Body of pancreas (tissue), 4 donors: ENCODE measurements around the gene METTL8. TPM values are rescaled to one million over a fixed set of nuclear protein-coding genes. Genes with fewer than 3 reads are reported as not detected.
"Not testable (repeated sequence)": the region's sequence is repeated elsewhere in the genome, so short reads cannot be mapped to it uniquely, and the experiment has no call there.

Experiments
- ATAC-seq: fragments of 150-250 bp; one replicate; pipeline ENCODE4 v1.9.1; 2016
- DNase-seq, 4 donors: peaks; one replicate each; pipeline ENCODE4 v3.0.0-alpha.2; 2019
- H3K27ac ChIP-seq, 4 donors: fragments of 200-600 bp; sonication (generic); 1 replicate in 3 of 4; 2 replicates in 1 of 4; pipeline versions ENCODE4 v1.5.1 to v1.6.1; 2016 to 2019; ENCODE audit warnings: mild to moderate bottlenecking in 1 of 4, mixed read lengths in 1 of 4, moderate library complexity in 1 of 4
- H3K27me3 ChIP-seq, 2 donors: fragments of 200-600 bp; sonication (generic); one replicate each; pipeline ENCODE4 v1.6.0; 2016; ENCODE audit warnings: mild to moderate bottlenecking in 1 of 2
- H3K36me3 ChIP-seq, 2 donors: fragments of 200-600 bp; sonication (generic); replicated peaks in 1 of 2; 2 replicates each; pipeline ENCODE4 v1.5.1; 2016; ENCODE audit warnings: low read depth in 2 of 2; ENCODE audit not compliant: insufficient read depth in 1 of 2
- H3K4me1 ChIP-seq: fragments of 200-600 bp; sonication (generic); one replicate; pipeline ENCODE4 v1.6.0; 2016
- H3K4me3 ChIP-seq, 2 donors: fragments of 200-600 bp; sonication (generic); 1 replicate in 1 of 2; 2 replicates in 1 of 2; pipeline ENCODE4 v1.5.1; 2016 to 2019
- H3K9me3 ChIP-seq, 3 donors: fragments of 200-600 bp; sonication (generic); 1 replicate in 2 of 3; 2 replicates in 1 of 3; pipeline ENCODE4 v1.5.1; 2016
- POLR2A ChIP-seq, 3 donors: fragments of 450-650 bp; IDR thresholded peaks; one replicate each; pipeline ENCODE4 v1.6.1; 2016; ENCODE audit warnings: antibody characterized with exemption in 3 of 3, mild to moderate bottlenecking in 2 of 3
- WGBS, 2 donors: methylation state at CpG; one replicate each; pipeline ENCODE4 v1.1.5; 2017; 5-methylcytosine and 5-hydroxymethylcytosine counted together
- intact Hi-C: fragments of 100-400 bp; cut with DNase I; formaldehyde crosslinking; loops from one replicate; pipeline ENCODE4 v1.15.1; 2023
- total RNA-seq, 2 donors: library from RNA; depleted of rRNA; stranded (reverse); fragments of >200 nt; gene quantifications; one replicate each; pipeline ENCODE4 v1.1.0, GENCODE V29; 2016
- TF ChIP-seq, protein P1 (sequence below), 7 experiments: fragments of 450-650 bp in 4 of 7; fragments of 200-600 bp in 3 of 7; sonication (generic) in 3 of 7; IDR thresholded peaks; one replicate each; pipeline ENCODE4 v1.5.1; 2016 to 2019; ENCODE audit warnings: antibody characterized with exemption in 7 of 7

METTL8 gene
- total RNA-seq, 2 donors from 2014 or later: 14.8 to 17.4 TPM

DNA sequence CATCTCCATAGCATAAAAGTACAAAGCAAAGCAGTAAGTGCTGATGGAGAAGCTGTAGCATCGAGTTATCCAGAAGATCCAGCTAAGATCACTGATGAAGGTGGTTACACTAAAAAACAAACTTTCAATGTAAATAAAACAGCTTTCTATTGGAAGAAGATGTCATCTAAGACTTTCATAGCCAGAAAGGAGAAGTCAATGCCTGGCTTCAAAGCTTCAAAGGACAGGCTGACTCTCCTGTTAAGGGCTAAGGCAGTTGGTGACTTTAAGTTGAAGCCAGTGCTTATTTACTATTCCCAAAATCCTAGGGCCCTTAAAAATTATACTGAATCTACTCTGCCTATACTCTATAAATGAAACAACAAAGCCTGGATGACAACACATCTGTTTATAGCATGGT, 44.0 kb downstream of the METTL8 start:
- Histone ChIP-seq H3K36me3 (no peaks in the 10 kb centered on the region), H3K4me3 (no peak overlapping the region), H3K27ac (no peak overlapping the region), H3K9me3 (no peaks in the 10 kb centered on the region), H3K4me1 (no peaks in the 10 kb centered on the region), H3K27me3 (no peaks in the 10 kb centered on the region)
- TF ChIP-seq, protein P1, sequence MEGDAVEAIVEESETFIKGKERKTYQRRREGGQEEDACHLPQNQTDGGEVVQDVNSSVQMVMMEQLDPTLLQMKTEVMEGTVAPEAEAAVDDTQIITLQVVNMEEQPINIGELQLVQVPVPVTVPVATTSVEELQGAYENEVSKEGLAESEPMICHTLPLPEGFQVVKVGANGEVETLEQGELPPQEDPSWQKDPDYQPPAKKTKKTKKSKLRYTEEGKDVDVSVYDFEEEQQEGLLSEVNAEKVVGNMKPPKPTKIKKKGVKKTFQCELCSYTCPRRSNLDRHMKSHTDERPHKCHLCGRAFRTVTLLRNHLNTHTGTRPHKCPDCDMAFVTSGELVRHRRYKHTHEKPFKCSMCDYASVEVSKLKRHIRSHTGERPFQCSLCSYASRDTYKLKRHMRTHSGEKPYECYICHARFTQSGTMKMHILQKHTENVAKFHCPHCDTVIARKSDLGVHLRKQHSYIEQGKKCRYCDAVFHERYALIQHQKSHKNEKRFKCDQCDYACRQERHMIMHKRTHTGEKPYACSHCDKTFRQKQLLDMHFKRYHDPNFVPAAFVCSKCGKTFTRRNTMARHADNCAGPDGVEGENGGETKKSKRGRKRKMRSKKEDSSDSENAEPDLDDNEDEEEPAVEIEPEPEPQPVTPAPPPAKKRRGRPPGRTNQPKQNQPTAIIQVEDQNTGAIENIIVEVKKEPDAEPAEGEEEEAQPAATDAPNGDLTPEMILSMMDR (IDR thresholded peaks at IDR 0.05): no peak
- TF ChIP-seq POLR2A (IDR thresholded peaks at IDR 0.05): no peak
- DNase-seq: no peak
- intact Hi-C loops: no loop called here
- 92 to 100% methylated on average over 1 of the region's 1 CpG for WGBS, 2 donors
- no peak for ATAC-seq

DNA sequence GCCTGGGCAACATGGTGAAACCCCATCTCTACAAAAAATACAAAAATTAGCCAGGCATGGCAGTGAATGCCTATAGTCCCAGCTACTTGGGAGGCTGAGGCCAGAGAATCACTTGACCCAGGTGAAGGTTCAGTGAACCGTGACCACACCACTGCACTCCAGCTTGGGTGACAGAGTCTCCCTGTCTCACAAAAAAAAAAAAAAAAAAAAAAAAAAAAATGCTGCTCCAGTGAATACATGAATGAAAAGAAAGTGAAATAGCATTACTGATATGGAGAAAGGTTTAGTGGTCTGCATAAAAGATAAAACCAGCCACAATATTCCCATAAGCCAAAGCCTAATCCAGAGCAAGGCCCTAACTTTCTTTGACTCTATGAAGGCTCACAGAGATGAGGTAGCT, 44.5 kb downstream of the METTL8 start:
- no peaks in the 10 kb centered on the region for H3K4me1 ChIP-seq
- no peaks in the 10 kb centered on the region for H3K9me3 ChIP-seq
- no peak for ATAC-seq
- TF ChIP-seq POLR2A (IDR thresholded peaks at IDR 0.05): no peak
- TF ChIP-seq, protein P1 (IDR thresholded peaks at IDR 0.05): no peak
- H3K4me3 ChIP-seq: no peak overlapping the region
- no peak overlapping the region for H3K27ac ChIP-seq
- intact Hi-C loops: no loop called here
- no peak for DNase-seq
- 94 to 100% methylated on average over 1 of the region's 1 CpG for WGBS, 2 donors
- H3K27me3 ChIP-seq: no peaks in the 10 kb centered on the region
- H3K36me3 ChIP-seq: no peaks in the 10 kb centered on the region

DNA sequence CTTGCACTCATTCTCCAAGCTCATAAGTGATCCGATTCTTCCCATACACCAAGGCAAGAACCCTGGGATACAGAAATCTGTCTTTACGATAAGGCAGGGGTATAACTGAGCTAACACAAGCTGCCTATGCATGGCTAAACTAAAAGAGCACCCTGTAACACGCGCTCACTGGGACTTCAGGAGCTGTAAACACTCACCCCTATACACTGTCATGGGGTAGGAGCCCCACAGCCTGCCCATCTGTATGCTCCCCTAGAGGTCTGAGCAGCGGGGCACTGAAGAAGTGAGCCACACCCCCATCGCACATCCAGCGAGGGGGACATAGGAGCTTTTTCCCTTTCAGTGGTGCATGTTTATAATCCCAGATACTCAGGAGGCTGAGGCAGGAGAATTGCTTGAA, 46.7 kb downstream of the METTL8 start:
- Histone ChIP-seq H3K36me3 (no peaks in the 10 kb centered on the region), H3K4me3 (no peak overlapping the region), H3K27me3 (no peaks in the 10 kb centered on the region), H3K9me3 (no peaks in the 10 kb centered on the region), H3K4me1 (no peaks in the 10 kb centered on the region), H3K27ac (no peak overlapping the region)
- DNase-seq: no peak
- ATAC-seq: no peak
- intact Hi-C loops: no loop called here
- no peak for TF ChIP-seq POLR2A (IDR thresholded peaks at IDR 0.05)
- TF ChIP-seq, protein P1 (IDR thresholded peaks at IDR 0.05): no peak
- WGBS, 2 donors: 90 to 94% methylated on average over 5 to 7 of the region's 7 CpGs

DNA sequence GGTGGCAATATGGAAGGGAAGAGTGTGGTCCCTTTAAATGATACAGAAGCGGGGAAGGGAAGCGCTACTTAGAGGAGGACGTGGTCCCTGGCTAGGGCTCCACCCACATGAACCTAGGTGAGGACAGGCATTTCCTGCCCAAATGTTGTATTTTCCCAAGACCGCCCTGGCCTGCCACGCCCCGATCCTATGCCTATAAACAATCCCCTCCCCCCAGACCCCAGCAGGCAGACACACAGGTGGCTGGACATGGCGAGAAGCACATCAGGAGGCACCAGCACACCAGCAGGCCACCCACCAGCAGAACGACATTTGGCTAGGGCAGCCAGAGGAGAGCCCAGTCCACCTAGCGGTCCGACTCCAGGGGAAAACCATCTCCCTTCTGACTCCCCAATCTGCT, 47.2 kb downstream of the METTL8 start:
- ATAC-seq (no peak), DNase-seq (no peak)
- Histone ChIP-seq H3K4me1 (no peaks in the 10 kb centered on the region), H3K36me3 (no peaks in the 10 kb centered on the region), H3K4me3 (no peak overlapping the region), H3K27ac (no peak overlapping the region), H3K9me3 (no peaks in the 10 kb centered on the region), H3K27me3 (no peaks in the 10 kb centered on the region)
- intact Hi-C loops: no loop called here
- 92 to 94% methylated on average over 10 of the region's 10 CpGs for WGBS, 2 donors
- TF ChIP-seq, protein P1 (IDR thresholded peaks at IDR 0.05): no peak
- no peak for TF ChIP-seq POLR2A (IDR thresholded peaks at IDR 0.05)

DNA sequence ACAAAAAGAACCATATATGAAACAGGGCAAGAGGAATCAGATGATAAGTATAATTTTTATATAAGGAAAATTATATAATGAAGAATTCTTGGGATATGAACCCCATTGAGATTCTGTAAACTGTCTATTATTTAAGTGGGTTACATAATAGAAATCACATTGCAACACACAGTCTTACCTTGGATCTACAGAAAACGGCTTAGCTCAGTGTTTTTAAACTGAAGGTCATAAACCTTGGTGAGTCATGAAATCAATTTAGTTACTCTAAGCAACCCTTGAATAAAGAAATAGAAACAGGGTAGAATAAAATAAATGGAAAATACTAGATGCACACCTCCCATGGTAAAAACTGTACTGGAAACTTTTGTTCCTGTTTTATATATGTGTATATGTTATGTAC, 50.7 kb downstream of the METTL8 start:
- Histone ChIP-seq H3K4me3 (no peak overlapping the region), H3K27me3 (no peaks in the 10 kb centered on the region), H3K4me1 (no peaks in the 10 kb centered on the region), H3K27ac (no peak overlapping the region), H3K36me3 (no peaks in the 10 kb centered on the region), H3K9me3 (no peaks in the 10 kb centered on the region)
- TF ChIP-seq, protein P1 (IDR thresholded peaks at IDR 0.05): no peak
- no peak for TF ChIP-seq POLR2A (IDR thresholded peaks at IDR 0.05)
- intact Hi-C loops: no loop called here
- ATAC-seq: peak; percentile 64
- WGBS, 2 donors: 31 to 40% methylated on average over 1 of the region's 1 CpG
- DNase-seq: no peak

DNA sequence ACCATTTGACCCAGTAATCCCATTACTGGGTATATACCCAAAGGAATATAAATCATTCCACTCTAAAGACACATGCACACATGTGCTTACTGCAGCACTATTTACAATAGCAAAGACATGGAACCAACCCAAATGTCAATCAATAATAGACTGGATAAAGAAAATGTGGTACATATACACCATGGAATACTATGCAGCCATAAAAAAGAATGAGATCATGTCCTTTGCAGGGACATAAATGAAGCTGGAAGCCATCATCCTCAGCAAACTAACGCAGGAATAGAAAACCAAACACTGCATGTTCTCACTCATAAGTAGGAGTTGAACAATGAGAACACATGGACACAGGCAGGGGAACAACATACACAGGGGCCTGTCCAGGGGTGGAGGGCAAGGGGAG, 51.6 kb downstream of the METTL8 start:
- ATAC-seq, DNase-seq, H3K4me1 ChIP-seq, H3K9me3 ChIP-seq, H3K27me3 ChIP-seq, intact Hi-C loops, H3K4me3 ChIP-seq, H3K27ac ChIP-seq, H3K36me3 ChIP-seq: not testable (repeated sequence)
- 90 to 100% methylated on average over 1 of the region's 1 CpG for WGBS, 2 donors

DNA sequence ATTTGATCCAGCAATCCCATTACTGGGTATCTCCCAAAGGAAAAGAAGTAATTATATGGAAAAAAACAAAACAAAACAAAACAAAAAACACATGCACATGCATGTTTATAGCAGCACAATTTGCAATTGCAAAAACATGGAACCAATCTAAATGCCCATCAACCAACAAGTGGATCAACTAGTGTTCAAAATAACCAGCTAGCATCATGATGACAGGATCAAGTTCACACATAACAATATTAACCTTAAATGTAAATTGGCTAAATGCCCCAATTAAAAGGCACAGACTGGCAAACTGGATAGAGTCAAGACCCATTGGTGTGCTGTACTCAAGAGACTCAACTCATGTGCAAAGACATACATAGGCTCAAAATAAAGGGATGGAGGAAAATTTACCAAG, 55.9 kb downstream of the METTL8 start:
- H3K4me1 ChIP-seq, DNase-seq, ATAC-seq, H3K27ac ChIP-seq, H3K4me3 ChIP-seq, intact Hi-C loops, H3K36me3 ChIP-seq, H3K9me3 ChIP-seq, H3K27me3 ChIP-seq: not testable (repeated sequence)
